ENCODE measurements around the gene NDST3. TPM values are rescaled to one million over a fixed set of nuclear protein-coding genes. Genes with fewer than 3 reads are reported as not detected.

The NDST3 gene
- total RNA-seq, 1 experiment from 2014 or later, result 0.07 TPM

GRCh38 chr4:118036336-118036735 lies 2.0 kb downstream of the NDST3 start:
- H3K36me3 ChIP-seq (replicated peaks; ENCODE audit: control insufficient read depth, insufficient read depth, low read length), result no peaks in the 10 kb centered on the region
- H3K27me3 ChIP-seq (ENCODE audit: control insufficient read depth, insufficient read depth, low read length), result peaks cover 2% of the 10 kb centered on the region; the same call in 1 of the 2 replicates
- no peak for DNase-seq
- no peak overlapping the region for H3K4me3 ChIP-seq (ENCODE audit: insufficient read depth, low read depth, low read length)

GRCh38 chr4:118037955-118038354 lies 3.7 kb downstream of the NDST3 start:
- no peak for DNase-seq
- H3K4me3 ChIP-seq (ENCODE audit: insufficient read depth, low read depth, low read length), result no peak overlapping the region
- H3K27me3 ChIP-seq (ENCODE audit: control insufficient read depth, insufficient read depth, low read length), result peaks cover 2% of the 10 kb centered on the region; the same call in 1 of the 2 replicates
- H3K36me3 ChIP-seq (replicated peaks; ENCODE audit: control insufficient read depth, insufficient read depth, low read length), result no peaks in the 10 kb centered on the region

DNA sequence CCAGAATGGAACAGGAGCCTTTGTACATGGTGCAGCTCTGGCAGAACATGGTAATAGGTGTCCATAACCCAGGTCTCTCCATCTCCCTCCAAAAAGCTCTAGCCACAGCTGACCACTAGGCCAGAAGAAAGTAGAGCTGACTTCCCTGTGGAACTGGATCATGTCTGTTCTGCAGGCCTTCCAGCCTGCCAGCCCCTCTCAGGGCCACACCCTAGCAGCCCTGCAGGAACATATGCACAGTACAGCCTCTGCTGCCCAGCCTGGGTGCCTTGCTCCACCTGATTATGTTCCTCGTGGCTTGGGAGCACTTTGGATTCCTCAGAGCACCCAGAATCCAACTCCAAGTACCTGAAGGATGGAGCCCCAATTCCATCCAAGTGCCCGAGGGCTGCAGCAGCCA lies 12.0 kb downstream of the NDST3 start:
- H3K27me3 ChIP-seq (ENCODE audit: control insufficient read depth, insufficient read depth, low read length), result no peaks in the 10 kb centered on the region
- no peaks in the 10 kb centered on the region for H3K36me3 ChIP-seq (replicated peaks; ENCODE audit: control insufficient read depth, insufficient read depth, low read length)
- DNase-seq, result no peak
- no peak overlapping the region for H3K4me3 ChIP-seq (ENCODE audit: insufficient read depth, low read depth, low read length)

GRCh38 chr4:118047043-118047442 lies 12.8 kb downstream of the NDST3 start:
- no peaks in the 10 kb centered on the region for H3K27me3 ChIP-seq (ENCODE audit: control insufficient read depth, insufficient read depth, low read length)
- no peak for DNase-seq
- no peak overlapping the region for H3K4me3 ChIP-seq (ENCODE audit: insufficient read depth, low read depth, low read length)
- H3K36me3 ChIP-seq (replicated peaks; ENCODE audit: control insufficient read depth, insufficient read depth, low read length), result no peaks in the 10 kb centered on the region

GRCh38 chr4:118058955-118059354 lies 24.7 kb downstream of the NDST3 start:
- Histone ChIP-seq H3K36me3 (replicated peaks; ENCODE audit: control insufficient read depth, insufficient read depth, low read length) (no peaks in the 10 kb centered on the region), H3K4me3 (ENCODE audit: insufficient read depth, low read depth, low read length) (no peak overlapping the region), H3K27me3 (ENCODE audit: control insufficient read depth, insufficient read depth, low read length) (no peaks in the 10 kb centered on the region)
- DNase-seq, result no peak

DNA sequence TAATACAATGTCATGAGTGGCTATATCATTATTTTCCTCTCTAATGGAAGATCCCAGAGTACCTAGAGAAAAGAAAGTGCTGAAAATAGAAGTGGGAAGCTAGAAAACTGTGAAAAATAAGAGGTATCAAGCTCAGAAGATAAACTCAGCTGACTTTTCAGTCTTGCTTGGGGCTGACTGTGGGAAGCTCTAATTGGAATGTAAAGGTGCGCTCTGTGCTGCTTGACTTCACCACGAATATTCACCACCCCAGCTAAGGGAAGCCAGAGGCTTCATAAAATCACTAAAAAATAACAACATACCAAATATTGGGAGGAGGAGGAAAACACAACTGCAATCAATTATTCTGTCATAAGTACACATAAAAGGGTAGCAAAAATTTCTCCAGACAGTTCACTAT lies 25.1 kb downstream of the NDST3 start:
- H3K4me3 ChIP-seq (ENCODE audit: insufficient read depth, low read depth, low read length), result no peak overlapping the region
- H3K36me3 ChIP-seq (replicated peaks; ENCODE audit: control insufficient read depth, insufficient read depth, low read length), result no peaks in the 10 kb centered on the region
- H3K27me3 ChIP-seq (ENCODE audit: control insufficient read depth, insufficient read depth, low read length), result no peaks in the 10 kb centered on the region
- DNase-seq, result no peak

GRCh38 chr4:118076958-118077766 lies 42.9 kb downstream of the NDST3 start:
- H3K36me3 ChIP-seq (replicated peaks; ENCODE audit: control insufficient read depth, insufficient read depth, low read length), result no peaks in the 10 kb centered on the region
- no peaks in the 10 kb centered on the region for H3K27me3 ChIP-seq (ENCODE audit: control insufficient read depth, insufficient read depth, low read length)
- no peak overlapping the region for H3K4me3 ChIP-seq (ENCODE audit: insufficient read depth, low read depth, low read length)
- DNase-seq, result no peak

- Histone ChIP-seq H3K27me3 (ENCODE audit: control insufficient read depth, insufficient read depth, low read length) (no peaks in the 10 kb centered on the region), H3K36me3 (replicated peaks; ENCODE audit: control insufficient read depth, insufficient read depth, low read length) (no peaks in the 10 kb centered on the region), H3K4me3 (ENCODE audit: insufficient read depth, low read depth, low read length) (no peak overlapping the region)
- no peak for DNase-seq
Observed at GRCh38 chr4:118077767-118078105, 43.5 kb downstream of the NDST3 start.

- H3K4me3 ChIP-seq (ENCODE audit: insufficient read depth, low read depth, low read length), result no peak overlapping the region
- no peak for DNase-seq
Observed at GRCh38 chr4:118081434-118081833, 47.1 kb downstream of the NDST3 start.

GRCh38 chr4:118082182-118082581 lies 47.9 kb downstream of the NDST3 start:
- Histone ChIP-seq H3K36me3 (replicated peaks; ENCODE audit: control insufficient read depth, insufficient read depth, low read length) (no peaks in the 10 kb centered on the region), H3K27me3 (ENCODE audit: control insufficient read depth, insufficient read depth, low read length) (no peaks in the 10 kb centered on the region), H3K4me3 (ENCODE audit: insufficient read depth, low read depth, low read length) (no peak overlapping the region)
- DNase-seq, result no peak

More at GRCh38 chr4:118081434-118081833, 47.1 kb downstream of the NDST3 start:
- H3K36me3 ChIP-seq (replicated peaks; ENCODE audit: control insufficient read depth, insufficient read depth, low read length), result no peaks in the 10 kb centered on the region
- H3K27me3 ChIP-seq (ENCODE audit: control insufficient read depth, insufficient read depth, low read length), result no peaks in the 10 kb centered on the region

GRCh38 chr4:118085700-118086099 lies 51.4 kb downstream of the NDST3 start:
- DNase-seq, result no peak
- Histone ChIP-seq H3K36me3 (replicated peaks; ENCODE audit: control insufficient read depth, insufficient read depth, low read length) (no peaks in the 10 kb centered on the region), H3K27me3 (ENCODE audit: control insufficient read depth, insufficient read depth, low read length) (no peaks in the 10 kb centered on the region), H3K4me3 (ENCODE audit: insufficient read depth, low read depth, low read length) (no peak overlapping the region)

DNA sequence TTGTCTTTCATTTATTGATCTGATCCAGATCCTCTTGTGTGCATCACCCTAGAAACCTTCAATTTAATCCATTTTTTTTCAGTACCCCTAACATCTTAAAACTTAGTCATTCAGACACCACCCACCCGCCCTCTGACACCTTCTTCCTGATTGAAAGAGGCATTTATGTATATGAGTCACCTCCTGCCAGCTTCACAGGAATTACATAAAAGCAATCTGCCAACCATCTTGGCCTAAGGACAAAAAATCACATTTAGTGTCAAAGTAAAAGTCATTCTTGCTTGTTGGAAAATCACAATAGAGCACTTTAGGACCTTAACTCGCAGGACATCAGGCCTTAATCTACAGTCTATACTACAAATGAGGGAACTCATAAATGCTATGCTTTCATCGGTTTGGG lies 52.1 kb downstream of the NDST3 start:
- Histone ChIP-seq H3K36me3 (replicated peaks; ENCODE audit: control insufficient read depth, insufficient read depth, low read length) (no peaks in the 10 kb centered on the region), H3K4me3 (ENCODE audit: insufficient read depth, low read depth, low read length) (no peak overlapping the region), H3K27me3 (ENCODE audit: control insufficient read depth, insufficient read depth, low read length) (no peaks in the 10 kb centered on the region)
- no peak for DNase-seq

- no peak for DNase-seq
- Histone ChIP-seq H3K36me3 (replicated peaks; ENCODE audit: control insufficient read depth, insufficient read depth, low read length) (no peaks in the 10 kb centered on the region), H3K4me3 (ENCODE audit: insufficient read depth, low read depth, low read length) (no peak overlapping the region), H3K27me3 (ENCODE audit: control insufficient read depth, insufficient read depth, low read length) (no peaks in the 10 kb centered on the region)
Observed at GRCh38 chr4:118087366-118087765, 53.1 kb downstream of the NDST3 start.

DNA sequence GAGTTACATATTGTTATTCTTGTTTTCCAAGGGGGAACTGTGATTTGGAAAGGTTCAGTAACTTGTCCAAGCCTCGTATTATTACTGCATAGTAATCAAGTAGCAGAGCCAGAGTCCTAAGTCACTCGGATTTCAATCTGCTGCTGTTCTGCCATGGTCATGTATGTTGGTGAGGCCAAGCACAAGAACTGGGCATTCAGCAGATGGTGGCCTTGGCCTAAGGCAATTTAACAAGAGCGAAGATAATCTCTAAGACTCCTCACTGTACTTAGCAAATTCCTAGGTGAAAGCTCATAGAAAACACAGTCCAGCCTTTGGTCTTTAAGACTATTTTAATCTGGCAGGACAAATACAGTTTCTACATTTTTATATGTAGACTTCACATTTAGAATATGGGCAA lies 64.8 kb downstream of the NDST3 start:
- no peaks in the 10 kb centered on the region for H3K27me3 ChIP-seq (ENCODE audit: control insufficient read depth, insufficient read depth, low read length)
- H3K4me3 ChIP-seq (ENCODE audit: insufficient read depth, low read depth, low read length), result no peak overlapping the region
- no peak for DNase-seq

DNA sequence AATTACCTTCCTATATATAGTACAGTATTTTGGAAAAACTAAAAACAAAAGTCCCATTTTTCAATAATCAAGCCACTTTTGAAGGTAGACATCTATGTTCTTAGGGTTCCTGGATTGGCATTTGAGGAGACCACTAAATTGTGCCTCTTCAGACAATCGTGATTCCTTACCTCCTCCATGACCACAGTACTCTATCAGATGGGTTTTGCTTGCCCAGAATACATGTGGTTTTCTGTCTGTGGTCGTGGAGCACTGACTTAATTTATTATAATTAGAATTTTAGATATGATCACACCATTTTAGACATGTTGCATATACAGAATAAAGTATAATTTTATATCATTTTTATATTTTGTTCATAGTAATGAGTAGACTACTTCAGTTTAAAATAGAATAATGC lies 67.9 kb downstream of the NDST3 start:
- no peak for DNase-seq
- H3K36me3 ChIP-seq (replicated peaks; ENCODE audit: control insufficient read depth, insufficient read depth, low read length), result no peaks in the 10 kb centered on the region
- H3K4me3 ChIP-seq (ENCODE audit: insufficient read depth, low read depth, low read length), result no peak overlapping the region
- H3K27me3 ChIP-seq (ENCODE audit: control insufficient read depth, insufficient read depth, low read length), result no peaks in the 10 kb centered on the region

More for the DNA sequence above, 64.8 kb downstream of the NDST3 start:
- no peaks in the 10 kb centered on the region for H3K36me3 ChIP-seq (replicated peaks; ENCODE audit: control insufficient read depth, insufficient read depth, low read length)

Data from H7 (cell line).